ENCODE data around the gene KCNV2.

DNA sequence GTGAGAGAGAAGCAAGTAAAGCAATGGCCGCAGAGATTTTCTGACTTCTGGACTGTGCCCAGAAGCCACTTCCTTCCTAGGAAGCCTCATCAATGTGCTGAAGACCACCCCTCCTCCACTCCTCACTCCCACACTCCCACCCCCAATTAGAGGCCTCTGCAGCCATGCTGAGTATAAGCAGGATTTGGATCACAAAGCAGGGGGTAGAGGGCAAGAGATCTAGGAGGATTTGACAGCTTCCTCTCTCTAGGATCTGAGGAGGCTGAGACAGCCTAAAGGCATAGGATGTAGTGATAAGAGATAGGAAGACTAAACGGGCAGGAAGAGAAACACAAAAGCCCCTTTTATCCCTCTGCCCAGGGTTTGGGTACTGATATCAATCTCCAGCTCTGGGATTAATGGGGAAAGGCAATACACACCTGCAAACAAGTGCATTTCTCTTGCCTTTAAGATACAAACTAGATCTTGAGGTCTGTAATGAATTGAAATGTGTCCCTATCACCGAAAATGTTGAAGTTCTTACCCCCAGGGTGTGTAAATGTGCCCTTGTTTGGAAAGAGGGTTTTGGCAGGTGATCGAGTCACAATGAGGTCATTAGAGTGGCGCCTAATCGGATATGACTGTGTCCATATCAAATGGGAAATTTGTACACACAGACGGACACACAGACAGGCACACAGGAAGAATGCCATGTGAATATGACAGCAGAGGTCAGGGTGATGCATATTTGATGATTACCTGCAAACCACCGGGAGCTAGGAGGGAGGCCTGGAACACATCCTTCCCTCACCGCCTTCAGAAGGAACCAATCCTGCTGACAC lies 28.5 kb downstream of the KCNV2 start:
- TF ChIP-seq, protein P1, sequence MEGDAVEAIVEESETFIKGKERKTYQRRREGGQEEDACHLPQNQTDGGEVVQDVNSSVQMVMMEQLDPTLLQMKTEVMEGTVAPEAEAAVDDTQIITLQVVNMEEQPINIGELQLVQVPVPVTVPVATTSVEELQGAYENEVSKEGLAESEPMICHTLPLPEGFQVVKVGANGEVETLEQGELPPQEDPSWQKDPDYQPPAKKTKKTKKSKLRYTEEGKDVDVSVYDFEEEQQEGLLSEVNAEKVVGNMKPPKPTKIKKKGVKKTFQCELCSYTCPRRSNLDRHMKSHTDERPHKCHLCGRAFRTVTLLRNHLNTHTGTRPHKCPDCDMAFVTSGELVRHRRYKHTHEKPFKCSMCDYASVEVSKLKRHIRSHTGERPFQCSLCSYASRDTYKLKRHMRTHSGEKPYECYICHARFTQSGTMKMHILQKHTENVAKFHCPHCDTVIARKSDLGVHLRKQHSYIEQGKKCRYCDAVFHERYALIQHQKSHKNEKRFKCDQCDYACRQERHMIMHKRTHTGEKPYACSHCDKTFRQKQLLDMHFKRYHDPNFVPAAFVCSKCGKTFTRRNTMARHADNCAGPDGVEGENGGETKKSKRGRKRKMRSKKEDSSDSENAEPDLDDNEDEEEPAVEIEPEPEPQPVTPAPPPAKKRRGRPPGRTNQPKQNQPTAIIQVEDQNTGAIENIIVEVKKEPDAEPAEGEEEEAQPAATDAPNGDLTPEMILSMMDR (IDR thresholded peaks at IDR 0.05; ENCODE audit: low read length): no peak
- TF ChIP-seq EZH2 (IDR thresholded peaks at IDR 0.05; ENCODE audit: borderline replicate concordance, low read length): no peak

Measured in OCI-LY1 (cell line).